GM19238 (cell line): ENCODE results near the gene RABGAP1L.

ENCODE experiments used
- DNase-seq: peaks from one replicate; pipeline ENCODE4 v3.0.0; 2011; ENCODE audit warnings: low spot score; ENCODE audit not compliant: insufficient read length

Gene RABGAP1L

DNA sequence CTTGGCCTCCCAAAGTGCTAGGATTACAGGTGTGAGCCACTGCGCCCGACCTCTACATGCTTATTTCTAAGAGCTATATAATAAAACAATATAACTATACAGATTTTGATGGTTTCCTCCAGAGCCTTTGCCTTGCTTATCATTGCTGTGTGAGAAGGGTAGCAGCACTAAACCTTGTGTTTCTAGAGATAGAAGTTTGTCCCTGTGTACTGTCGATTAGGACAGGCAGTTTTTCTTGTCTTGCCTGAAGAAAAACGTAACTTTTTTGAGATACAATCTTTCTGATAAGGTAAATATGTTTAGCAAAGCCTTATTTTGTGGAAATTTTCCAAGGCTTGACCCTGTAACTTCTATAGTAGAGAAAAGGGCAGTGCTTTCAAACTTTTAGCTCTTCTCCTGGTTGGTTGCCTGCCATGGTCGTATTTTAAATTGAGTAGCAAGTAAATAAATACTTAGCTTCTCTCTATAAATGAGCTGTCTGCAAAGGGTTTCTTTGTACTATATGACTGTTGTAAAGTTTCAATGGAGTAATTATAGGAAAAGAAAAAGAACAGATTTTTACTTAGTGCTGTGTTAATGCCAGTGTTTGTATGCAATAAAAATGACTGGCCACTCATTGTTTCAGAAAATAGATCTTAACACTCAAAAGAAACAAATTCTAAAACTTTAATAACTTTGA lies 754.0 kb downstream of the RABGAP1L start:
- DNase-seq = no peak

DNA sequence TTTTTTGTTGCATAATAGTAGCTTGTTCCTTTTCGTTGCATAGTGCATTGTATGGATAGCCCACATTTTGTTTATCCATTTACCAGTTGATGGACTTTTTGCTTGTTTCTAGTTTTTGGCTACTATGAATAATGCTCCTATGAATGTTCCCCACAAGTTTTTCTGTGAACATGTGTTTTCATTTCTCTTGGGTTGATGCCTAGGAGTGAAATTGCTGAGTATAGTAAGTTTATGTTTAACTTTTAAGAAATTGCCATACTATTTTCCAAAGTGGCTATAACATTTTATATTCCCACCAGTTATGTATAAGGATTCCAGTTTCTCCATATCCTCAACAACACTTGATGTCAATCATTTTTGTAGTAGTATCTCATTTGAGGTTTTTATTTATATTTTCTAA lies 755.7 kb downstream of the RABGAP1L start:
- no peak for DNase-seq

GRCh38 chr1:174916846-174917245 lies 757.5 kb downstream of the RABGAP1L start:
- no peak for DNase-seq

- DNase-seq = no peak
These were observed 760.8 kb downstream of the RABGAP1L start for GRCh38 chr1:174920093-174920492.

- no peak for DNase-seq
These were observed 762.8 kb downstream of the RABGAP1L start for GRCh38 chr1:174922121-174922520.

GRCh38 chr1:174923820-174924219 lies 764.5 kb downstream of the RABGAP1L start:
- no peak for DNase-seq

DNA sequence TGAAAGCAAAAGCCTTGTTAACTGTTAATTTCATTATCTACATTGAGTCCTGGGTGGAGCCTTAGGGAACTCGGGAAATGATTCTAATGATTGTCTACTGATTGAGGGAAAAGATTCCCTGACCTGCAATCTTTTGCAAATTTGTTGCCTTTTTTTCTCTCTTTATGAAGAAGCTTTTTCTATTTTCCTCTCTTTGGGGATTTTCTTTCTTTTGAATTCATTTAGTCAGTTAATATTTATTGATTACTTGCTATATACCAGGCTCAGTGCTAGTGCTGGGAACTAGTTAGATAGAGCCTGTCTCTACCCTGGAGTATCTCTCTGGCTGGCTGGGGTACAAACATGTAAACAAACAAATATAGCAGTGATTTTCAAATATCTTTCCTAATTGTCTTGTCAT lies 769.2 kb downstream of the RABGAP1L start:
- no peak for DNase-seq

- no peak for DNase-seq
These were observed 771.9 kb downstream of the RABGAP1L start for GRCh38 chr1:174931214-174931613.

DNA sequence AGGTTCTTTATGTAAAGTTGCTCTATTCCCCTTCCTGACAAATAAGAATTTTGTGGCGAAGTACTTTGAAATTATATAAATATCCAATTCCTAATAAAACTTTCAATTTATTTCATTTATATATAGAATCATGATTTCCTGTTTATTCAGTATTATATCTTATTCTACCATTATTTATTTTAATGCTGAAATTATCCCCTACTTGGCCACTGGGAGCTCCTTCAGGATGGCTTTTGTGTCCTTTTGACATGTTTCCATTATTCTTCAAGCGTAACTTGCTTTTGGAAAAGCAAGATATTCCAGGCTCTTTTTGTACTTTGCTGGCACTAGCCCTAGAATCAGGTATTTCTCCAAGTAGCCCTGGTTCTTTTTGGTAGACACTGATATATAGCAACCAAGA lies 773.3 kb downstream of the RABGAP1L start:
- DNase-seq = no peak

DNA sequence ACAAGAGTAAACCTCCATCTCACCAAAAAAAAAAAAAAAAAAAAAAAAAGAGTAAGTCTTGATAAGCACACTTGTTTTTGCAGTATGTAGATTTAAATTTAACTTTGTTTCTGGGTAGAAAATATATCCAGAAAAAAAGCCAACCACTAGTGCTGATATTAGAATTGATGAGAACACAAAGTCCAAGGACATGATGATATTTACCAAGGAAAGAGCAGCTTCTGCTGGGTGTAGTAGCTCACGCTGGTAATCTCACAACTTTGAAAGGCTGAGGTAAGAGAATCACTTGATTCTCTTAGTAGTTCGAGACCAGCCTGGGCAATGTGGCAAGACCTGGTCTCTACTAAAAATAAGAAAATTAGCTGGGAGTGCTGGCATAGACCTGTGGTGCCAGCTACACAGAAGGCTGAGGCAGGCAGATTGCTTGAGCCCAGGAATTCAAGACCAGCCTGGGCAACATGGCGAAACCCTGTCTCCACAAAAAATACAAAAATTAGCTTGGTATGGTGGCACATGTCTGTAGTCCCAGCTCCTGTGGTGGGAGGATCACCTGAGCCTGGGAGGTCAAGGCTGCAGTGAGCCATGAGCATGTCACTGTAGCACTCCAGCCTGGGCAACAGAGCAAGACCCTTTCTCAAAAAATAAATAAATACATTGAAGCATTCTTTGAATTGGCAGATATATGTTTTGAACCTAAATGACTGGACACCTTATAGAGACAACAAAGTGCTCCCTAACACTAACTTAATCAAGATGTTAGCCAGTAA lies 776.8 kb downstream of the RABGAP1L start:
- no peak for DNase-seq

GRCh38 chr1:174938281-174939007 lies 779.1 kb downstream of the RABGAP1L start:
- no peak for DNase-seq

- DNase-seq = no peak
These were observed 780.6 kb downstream of the RABGAP1L start for GRCh38 chr1:174939775-174940545.

GRCh38 chr1:174940646-174941175 lies 781.4 kb downstream of the RABGAP1L start:
- no peak for DNase-seq

DNA sequence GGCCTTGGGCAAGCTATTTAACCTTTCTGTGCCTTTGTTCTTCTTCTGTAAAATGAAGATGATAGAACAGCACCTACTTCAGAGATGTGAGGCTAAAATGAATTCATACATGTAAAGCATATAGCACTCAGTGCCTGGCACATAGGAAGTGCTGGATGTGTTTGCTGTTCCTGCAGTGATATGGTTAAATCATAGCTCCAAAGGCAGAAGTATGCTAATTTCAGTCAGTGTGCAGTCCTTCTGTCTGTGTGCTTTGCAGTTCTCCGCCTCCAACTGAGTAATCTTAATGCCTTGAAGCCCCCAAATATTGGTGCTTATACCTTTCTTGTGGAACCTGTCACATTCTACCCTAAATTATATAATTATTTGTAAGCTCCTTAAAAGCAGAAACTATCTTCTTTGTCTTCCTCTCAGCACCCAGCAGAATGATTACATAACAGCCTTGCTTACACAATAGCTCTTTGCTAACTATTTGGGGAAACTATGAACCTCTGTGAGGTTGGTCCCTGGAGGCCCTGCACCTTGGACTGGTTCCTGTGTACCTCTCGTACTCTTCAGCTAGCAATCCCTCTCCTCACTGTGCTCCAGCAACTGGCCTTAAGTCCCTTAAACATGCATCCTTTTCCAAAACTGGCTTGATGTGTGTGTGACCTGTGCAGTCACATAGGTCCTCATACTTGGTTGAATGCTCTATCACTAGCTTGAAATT lies 783.4 kb downstream of the RABGAP1L start:
- no peak for DNase-seq

GRCh38 chr1:174946031-174946430 lies 786.7 kb downstream of the RABGAP1L start:
- no peak for DNase-seq

GRCh38 chr1:174949061-174949460 lies 789.7 kb downstream of the RABGAP1L start:
- DNase-seq = no peak

GRCh38 chr1:174949645-174950044 lies 790.3 kb downstream of the RABGAP1L start:
- no peak for DNase-seq

DNA sequence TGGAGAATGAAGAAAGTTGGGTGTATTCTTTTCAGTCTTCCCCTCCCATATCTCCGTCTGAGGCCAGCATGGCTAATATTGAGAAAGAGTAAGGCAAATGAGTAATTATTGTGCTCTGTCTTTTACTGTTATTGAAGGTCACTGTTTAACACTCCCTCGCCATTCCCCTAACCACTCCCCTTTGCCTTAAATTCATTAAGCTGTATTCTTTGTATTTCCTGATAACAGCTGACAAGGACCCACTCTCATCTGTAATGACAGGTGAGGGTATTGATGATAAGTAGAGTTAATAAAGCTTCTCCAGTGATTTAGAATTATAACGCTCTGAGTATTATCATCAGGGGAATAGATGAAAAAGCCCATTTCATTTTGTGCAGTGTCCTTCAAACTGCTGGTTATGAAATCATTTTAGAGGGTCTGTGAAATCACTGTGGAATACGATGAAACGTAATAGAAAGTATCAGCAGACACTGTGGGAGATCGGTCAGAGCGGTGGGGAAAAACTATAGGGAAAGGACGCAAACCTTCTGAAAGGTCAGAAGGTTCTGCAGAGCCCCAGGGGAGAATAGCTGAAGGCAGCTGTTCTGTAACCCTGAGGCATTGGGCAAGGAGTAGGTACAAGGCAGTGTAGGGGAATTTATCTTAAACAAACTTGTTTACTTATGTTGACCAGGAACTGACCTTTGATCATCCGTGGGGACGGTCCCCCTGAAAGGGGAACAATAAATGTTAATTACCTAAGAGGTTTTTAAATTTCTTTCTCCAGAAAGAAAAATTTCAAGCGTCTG lies 794.2 kb downstream of the RABGAP1L start:
- DNase-seq = no peak

DNA sequence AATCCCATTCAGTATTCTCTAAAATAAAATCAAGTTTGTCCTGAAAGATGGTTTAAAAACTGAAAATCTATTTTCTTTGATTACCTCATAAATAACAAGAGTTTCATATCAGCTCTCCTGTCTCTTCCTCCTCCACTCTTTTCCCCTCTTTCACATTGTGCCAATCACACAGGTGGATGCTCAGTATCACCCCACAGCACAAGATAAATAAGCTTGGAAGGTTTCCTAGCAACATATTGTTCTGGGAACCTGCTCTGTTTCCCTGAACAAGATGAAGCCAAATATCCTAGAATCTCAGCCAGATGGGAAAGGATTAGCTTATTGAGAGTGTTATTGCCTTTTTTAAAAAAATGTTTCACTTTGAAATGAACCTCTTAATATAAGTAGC lies 794.7 kb downstream of the RABGAP1L start:
- no peak for DNase-seq
